B cell (primary cell): ENCODE data around the gene HOXA10. TPM values are rescaled to one million over a fixed set of nuclear protein-coding genes. Genes with fewer than 3 reads are reported as not detected.
A peak's percentile ranks its signal among the peaks of the same experiment; 100 is the strongest.

Source experiments
- ATAC-seq: fragments of 200-7000 bp; cut with Tn5 transposase; one replicate; pipeline ENCODE4 v1.10.0; 2021; ENCODE audit warnings: low read depth, mild to moderate bottlenecking, moderate number of reproducible peaks, moderate library complexity
- CTCF ChIA-PET: fragments of 350-600 bp; sonication (Branson Sonifier 250); formaldehyde crosslinking; loops from one replicate; lab custom pipeline; 2021; ENCODE audit warnings: antibody characterized with exemption, inconsistent platforms; lab: Charles Lee
- POLR2A ChIA-PET: fragments of 350-600 bp; sonication (Branson Sonifier 250); formaldehyde crosslinking; loops from one replicate; lab custom pipeline; 2021; ENCODE audit warnings: antibody characterized with exemption; lab: Charles Lee
- DNase-seq: peaks from one replicate; pipeline ENCODE4 v3.0.0; 2013
- H2AFZ ChIP-seq: 2 replicates; pipeline ENCODE4 v1.6.1; 2012; ENCODE audit warnings: mild to moderate bottlenecking, low read depth, low read length; ENCODE audit not compliant: insufficient read depth, poor library complexity, severe bottlenecking
- H3K27ac ChIP-seq, 2 donors: 1 replicate in 1 of 2; 2 replicates in 1 of 2; pipeline ENCODE4 v1.5.1; 2012 to 2013; ENCODE audit warnings: low read length in 2 of 2, mild to moderate bottlenecking in 2 of 2, moderate library complexity in 1 of 2
- H3K27me3 ChIP-seq, 4 experiments: fragments of 200-600 bp in 1 of 4; sonication (generic) in 1 of 4; replicated peaks in 1 of 4; 1 replicate in 2 of 4; 2 replicates in 2 of 4; pipeline versions ENCODE4 v1.6.1 to v1.7.0; 2013 to 2016; ENCODE audit warnings: low read length in 3 of 4, mild to moderate bottlenecking in 2 of 4, mixed read lengths in 1 of 4, moderate library complexity in 1 of 4; ENCODE audit not compliant: insufficient read depth in 4 of 4, control insufficient read depth in 3 of 4; ENCODE audit errors: control extremely low read depth in 1 of 4
- H3K36me3 ChIP-seq, 2 experiments: replicated peaks in 1 of 2; 1 replicate in 1 of 2; 2 replicates in 1 of 2; pipeline versions ENCODE4 v1.6.1 to v1.7.1; 2013; ENCODE audit warnings: low read length in 1 of 2; ENCODE audit not compliant: insufficient read depth in 2 of 2, control insufficient read depth in 1 of 2; ENCODE audit errors: control extremely low read depth in 1 of 2, extremely low read depth in 1 of 2
- H3K4me1 ChIP-seq, 2 donors: fragments of 200-600 bp in 1 of 2; sonication (generic) in 1 of 2; 1 replicate in 1 of 2; 2 replicates in 1 of 2; pipeline versions ENCODE4 v1.5.1 to v1.6.1; 2013 to 2017; ENCODE audit warnings: low read length in 2 of 2; ENCODE audit not compliant: control insufficient read depth in 2 of 2, insufficient read depth in 2 of 2
- H3K4me2 ChIP-seq: replicated peaks from 2 replicates; pipeline ENCODE3; 2012; ENCODE audit warnings: mild to moderate bottlenecking, low read depth, low read length; ENCODE audit not compliant: poor library complexity, severe bottlenecking
- H3K4me3 ChIP-seq, 5 experiments: fragments of 200-600 bp in 1 of 5; sonication (generic) in 1 of 5; 1 replicate in 3 of 5; 2 replicates in 2 of 5; pipeline versions ENCODE4 v1.5.1 to v1.7.0; 2011 to 2016; ENCODE audit warnings: low read length in 4 of 5, mild to moderate bottlenecking in 4 of 5, low read depth in 2 of 5, control low read depth in 1 of 5, moderate library complexity in 1 of 5; ENCODE audit not compliant: insufficient read depth in 1 of 5; ENCODE audit errors: control extremely low read depth in 1 of 5, extremely low read depth in 1 of 5
- H3K79me2 ChIP-seq: fragments of 200-600 bp; sonication (generic); one replicate; pipeline ENCODE4 v1.6.0; 2016; ENCODE audit warnings: low read length; ENCODE audit not compliant: control insufficient read depth, insufficient read depth
- H3K9ac ChIP-seq: fragments of 200-600 bp; sonication (generic); 2 replicates; pipeline ENCODE4 v1.6.1; 2017; ENCODE audit warnings: mild to moderate bottlenecking, low read length, moderate library complexity
- H3K9me3 ChIP-seq, 3 donors: one replicate each; pipeline versions ENCODE4 v1.6.1 to v1.7.1; 2013; ENCODE audit warnings: low read length in 2 of 3; ENCODE audit not compliant: control insufficient read depth in 2 of 3, insufficient read depth in 1 of 3; ENCODE audit errors: control extremely low read depth in 1 of 3
- H4K20me1 ChIP-seq: 2 replicates; pipeline ENCODE4 v1.6.0; 2012; ENCODE audit warnings: mild to moderate bottlenecking, low read length; ENCODE audit not compliant: insufficient read depth, control insufficient read depth, poor library complexity, severe bottlenecking
- H3K27ac Mint-ChIP-seq: one replicate; pipeline ENCODE4 v1.8.0; 2021; ENCODE audit warnings: mixed read lengths
- H3K27me3 Mint-ChIP-seq: one replicate; pipeline ENCODE4 v1.8.0; 2021; ENCODE audit warnings: mixed read lengths
- H3K4me1 Mint-ChIP-seq: one replicate; pipeline ENCODE4 v1.8.0; 2021; ENCODE audit warnings: mixed read lengths
- H3K4me3 Mint-ChIP-seq: one replicate; pipeline ENCODE4 v1.8.0; 2021; ENCODE audit warnings: mixed read lengths
- H3K9me3 Mint-ChIP-seq: one replicate; pipeline ENCODE4 v1.8.0; 2022; ENCODE audit warnings: mixed read lengths; ENCODE audit not compliant: insufficient read depth
- CTCF ChIP-seq: fragments of 200-600 bp; IDR thresholded peaks from one replicate; pipeline ENCODE4 v1.8.0; 2022; ENCODE audit warnings: antibody characterized with exemption, mild to moderate bottlenecking
- EZH2 ChIP-seq: IDR thresholded peaks from 2 replicates; pipeline ENCODE4 v1.6.1; 2012; ENCODE audit warnings: borderline replicate concordance, low read depth, mild to moderate bottlenecking, moderate library complexity, low read length; ENCODE audit not compliant: insufficient read depth, poor library complexity, severe bottlenecking
- WGBS: methylation state at CpG from one replicate; pipeline ENCODE4 v1.1.5; 2013; ENCODE audit warnings: missing lambda C conversion rate; ENCODE audit not compliant: insufficient coverage; 5-methylcytosine and 5-hydroxymethylcytosine counted together
- intact Hi-C: fragments of 100-400 bp; cut with micrococcal nuclease; formaldehyde crosslinking; loops from one replicate; pipeline ENCODE4 v1.10.0; 2022
- polyA plus RNA-seq: library from polyadenylated mRNA; depleted of rRNA; stranded (reverse); fragments of >200 nt; gene quantifications from 2 replicates; pipeline ENCODE4 v1.2.3, GENCODE V29; 2012
- total RNA-seq, 2 donors: library from RNA; stranded (reverse); fragments of 120-200 nt in 1 of 2; gene quantifications; 1 replicate in 1 of 2; 2 replicates in 1 of 2; pipeline versions ENCODE4 v1.2.3 to v1.2.4, GENCODE V29; 2013 to 2022

Gene HOXA10
- total and polyA plus RNA-seq, 2 donors (not counting 1 experiment from before 2014, with no cell fraction given), result not detected

GRCh38 chr7:27145165-27145913 is 28.8 kb downstream of the HOXA10 start:
- Mint-ChIP-seq H3K27ac (no peak overlapping the region), H3K27me3 (peaks cover 58% of the 10 kb centered on the region), H3K4me3 (no peak overlapping the region), H3K4me1 (peaks cover 19% of the 10 kb centered on the region), H3K9me3 (no peaks in the 10 kb centered on the region)
- intact Hi-C loops, result no loop called here
- peaks cover 25 to 27% of the 10 kb centered on the region in 2 donors for H3K4me1 ChIP-seq
- ChIA-PET CTCF (interaction anchor here (0.8 to 1.1 kb wide), 2 partner anchors 16 to 18 kb away, joined by 3 read pairs; no protein-coding TSS in a partner anchor), POLR2A (no interaction called here)
- H3K27me3 ChIP-seq, result peaks cover 0 to 77% (median 48%) of the 10 kb centered on the region in 4 experiments
- no peak for ATAC-seq
- peak; percentile 8 for DNase-seq
- H4K20me1 ChIP-seq, result no peaks in the 10 kb centered on the region
- no peak overlapping the region for H3K9ac ChIP-seq
- TF ChIP-seq CTCF, result no peak
- TF ChIP-seq EZH2, result no peak
- H3K36me3 ChIP-seq, result no peaks in the 10 kb centered on the region
- H2AFZ ChIP-seq, result no peak overlapping the region
- H3K79me2 ChIP-seq, result no peaks in the 10 kb centered on the region
- peaks cover 0 to 61% (median 0%) of the 10 kb centered on the region in 3 donors for H3K9me3 ChIP-seq
- 89% methylated on average over 47 of the region's 47 CpGs for WGBS
- H3K4me3 ChIP-seq, result no peak overlapping the region
- no peak overlapping the region for H3K27ac ChIP-seq
- H3K4me2 ChIP-seq, result no peak overlapping the region

- no peak overlapping the region for H3K27ac Mint-ChIP-seq
- Histone ChIP-seq H4K20me1 (no peaks in the 10 kb centered on the region), H3K27ac (no peak overlapping the region), H3K9me3 (peaks cover 0 to 56% (median 0%) of the 10 kb centered on the region in 3 donors), H2AFZ (no peak overlapping the region), H3K9ac (no peak overlapping the region), H3K79me2 (no peaks in the 10 kb centered on the region), H3K4me1 (peaks cover 21 to 22% of the 10 kb centered on the region in 2 donors), H3K4me3 (no peak overlapping the region), H3K27me3 (peaks cover 0 to 71% (median 43%) of the 10 kb centered on the region in 4 experiments), H3K36me3 (no peaks in the 10 kb centered on the region), H3K4me2 (no peak overlapping the region)
- ChIA-PET POLR2A (no interaction called here), CTCF (interaction anchor here (1.0 to 1.7 kb wide), 3 partner anchors 17 to 458 kb away, joined by 3 to 7 read pairs (median 3); no protein-coding TSS in a partner anchor)
- H3K27me3 Mint-ChIP-seq, result peaks cover 57% of the 10 kb centered on the region
- H3K4me3 Mint-ChIP-seq, result no peak overlapping the region
- intact Hi-C loops, result no loop called here
- ATAC-seq, result no peak
- H3K4me1 Mint-ChIP-seq, result peaks cover 17% of the 10 kb centered on the region
- 76% methylated on average over 31 of the region's 31 CpGs for WGBS
- no peak for TF ChIP-seq EZH2
- TF ChIP-seq CTCF, result no peak
- no peak for DNase-seq
- no peaks in the 10 kb centered on the region for H3K9me3 Mint-ChIP-seq
These were observed 29.3 kb downstream of the HOXA10 start for GRCh38 chr7:27144781-27145164.
